D341Med (cell line): Measurements from ENCODE around the gene OR11A1.
"Not testable (repeated sequence)": the region's sequence is repeated elsewhere in the genome, so short reads cannot be mapped to it uniquely, and the experiment has no call there.

Experiments used
- DNase-seq: peaks from one replicate; pipeline ENCODE4 v3.0.0; 2012; ENCODE audit warnings: low spot score

OR11A1 gene

GRCh38 chr6:29478740-29479139 is 21.9 kb upstream of the OR11A1 start:
- DNase-seq, result no peak

- no peak for DNase-seq
Measured at GRCh38 chr6:29477923-29478450, 21.1 kb upstream of the OR11A1 start.

- DNase-seq, result no peak
Measured at GRCh38 chr6:29474996-29475395, 18.1 kb upstream of the OR11A1 start.

- DNase-seq, result no peak
Measured at GRCh38 chr6:29466241-29466640, 9.4 kb upstream of the OR11A1 start.

- no peak for DNase-seq
Measured at GRCh38 chr6:29465801-29466200, 8.9 kb upstream of the OR11A1 start.

GRCh38 chr6:29465279-29465678 is 8.4 kb upstream of the OR11A1 start:
- no peak for DNase-seq

- no peak for DNase-seq
Measured at GRCh38 chr6:29462022-29462421, 5.2 kb upstream of the OR11A1 start.

GRCh38 chr6:29461021-29461814 is 4.3 kb upstream of the OR11A1 start:
- no peak for DNase-seq

- DNase-seq, result no peak
Measured at GRCh38 chr6:29451471-29452193, 5.2 kb downstream of the OR11A1 start.

GRCh38 chr6:29447670-29448069 is 9.2 kb downstream of the OR11A1 start:
- DNase-seq, result no peak

- not testable (repeated sequence) for DNase-seq
Measured at GRCh38 chr6:29444031-29444430, 12.8 kb downstream of the OR11A1 start.

GRCh38 chr6:29442719-29443118 is 14.2 kb downstream of the OR11A1 start:
- no peak for DNase-seq

- no peak for DNase-seq
Measured at GRCh38 chr6:29439006-29439405, 17.9 kb downstream of the OR11A1 start, which contains the start of gene OR10C1. TSS of gene OR10C1 (plus strand) at chr6:29439306. CDS start at chr6:29440016, 710 bp downstream.

GRCh38 chr6:29436730-29437129 is 20.1 kb downstream of the OR11A1 start:
- DNase-seq, result not testable (repeated sequence)

- no peak for DNase-seq
Measured at GRCh38 chr6:29426654-29427053, 30.2 kb downstream of the OR11A1 start.

- no peak for DNase-seq
Measured at GRCh38 chr6:29425075-29425474, 31.8 kb downstream of the OR11A1 start.

GRCh38 chr6:29424575-29424974 is 32.3 kb downstream of the OR11A1 start:
- DNase-seq, result no peak

GRCh38 chr6:29424168-29424567 is 32.7 kb downstream of the OR11A1 start:
- DNase-seq, result no peak

- no peak for DNase-seq
Measured at GRCh38 chr6:29419516-29419915, 37.4 kb downstream of the OR11A1 start.

- DNase-seq, result no peak
Measured at GRCh38 chr6:29414588-29414987, 42.3 kb downstream of the OR11A1 start, which contains the start of gene OR12D1. TSS of gene OR12D1 (plus strand) at chr6:29414928.

GRCh38 chr6:29403801-29404200 is 53.1 kb downstream of the OR11A1 start:
- no peak for DNase-seq

- DNase-seq, result no peak
Measured at GRCh38 chr6:29399525-29399924, 57.3 kb downstream of the OR11A1 start.

- DNase-seq, result no peak
Measured at GRCh38 chr6:29395331-29395730, 61.5 kb downstream of the OR11A1 start, which contains the start of gene OR12D2. TSS of gene OR12D2 (plus strand) at chr6:29395631. CDS start at chr6:29396700, 1,069 bp downstream.
